ENCODE results near the gene PDZRN3. TPM values are rescaled to one million over a fixed set of nuclear protein-coding genes. Genes with fewer than 3 reads are reported as not detected.

PDZRN3 gene
- total RNA-seq, 1 experiment from 2014 or later = 5.9 TPM

DNA sequence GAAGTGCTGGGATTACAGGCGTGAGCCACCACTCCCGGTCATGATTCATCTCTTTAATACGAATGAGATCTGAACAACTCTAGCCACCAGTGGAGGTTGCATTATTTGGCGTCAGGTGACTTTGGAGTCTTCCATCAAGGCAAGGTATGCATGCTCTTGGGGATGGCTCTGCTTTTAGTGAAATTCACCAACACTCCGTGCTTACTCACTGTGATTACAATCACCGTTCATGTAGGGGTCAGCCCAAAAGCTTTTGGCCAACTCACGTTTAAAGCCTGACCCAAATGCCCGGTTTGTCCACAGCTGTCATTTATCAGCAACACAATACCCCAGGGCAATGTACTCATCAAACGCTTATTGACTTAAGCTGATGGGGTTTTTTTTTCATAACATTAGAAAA lies 155.4 kb downstream of the PDZRN3 start:
- Histone ChIP-seq H2AK5ac (ENCODE audit: insufficient read length, low read length) (no peak overlapping the region), H3K9ac (ENCODE audit: extremely low read depth, insufficient read length, low read length) (no peak overlapping the region), H3K23me2 (ENCODE audit: insufficient read length, low read depth, low read length, poor library complexity, severe bottlenecking) (no peaks in the 10 kb centered on the region), H4K91ac (ENCODE audit: insufficient read length, low read depth, low read length) (no peak overlapping the region), H3K18ac (ENCODE audit: insufficient read length, low read depth, low read length) (no peak overlapping the region), H2BK12ac (ENCODE audit: insufficient read length, low read depth, low read length) (no peak overlapping the region), H3K9me3 (ENCODE audit: control insufficient read depth, low read depth, low read length) (no peaks in the 10 kb centered on the region), H3K4ac (ENCODE audit: low read depth, low read length) (no peak overlapping the region), H2BK5ac (ENCODE audit: insufficient read length, low read length) (no peak overlapping the region), H2BK120ac (ENCODE audit: low read depth, low read length, poor library complexity, severe bottlenecking) (no peak overlapping the region), H3K4me1 (ENCODE audit: insufficient read depth, low read length) (no peaks in the 10 kb centered on the region; the same call in none of the 2 replicates), H3K23ac (ENCODE audit: insufficient read length, low read depth, low read length) (no peak overlapping the region), H4K5ac (ENCODE audit: insufficient read length, low read depth, low read length) (no peak overlapping the region), H4K8ac (replicated peaks; ENCODE audit: insufficient read length, low read depth, low read length) (no peak overlapping the region), H3K27me3 (ENCODE audit: insufficient read depth, low read length) (no peaks in the 10 kb centered on the region), H4K20me1 (ENCODE audit: control insufficient read depth, insufficient read depth, insufficient read length) (no peaks in the 10 kb centered on the region), H3K56ac (ENCODE audit: insufficient read length, low read depth, low read length) (no peak overlapping the region), H2BK20ac (ENCODE audit: low read depth, low read length, poor library complexity, severe bottlenecking) (no peak overlapping the region), H2AFZ (ENCODE audit: low read length) (no peak overlapping the region), H3T11ph (ENCODE audit: low read length) (no peak overlapping the region), H3K14ac (ENCODE audit: insufficient read depth, low read length) (no peak overlapping the region), H3K27ac (ENCODE audit: insufficient read length, low read depth, low read length) (no peak overlapping the region), H3K4me2 (ENCODE audit: insufficient read depth, insufficient read length, low read length) (no peak overlapping the region), H3K79me1 (ENCODE audit: insufficient read depth, low read depth, low read length, poor library complexity, severe bottlenecking) (no peaks in the 10 kb centered on the region), H2BK15ac (ENCODE audit: low read depth, low read length) (no peak overlapping the region), H3K79me2 (ENCODE audit: insufficient read depth, low read length) (no peaks in the 10 kb centered on the region)
- Mint-ChIP-seq H3K4me1 (peaks cover 16 to 17% of the 10 kb centered on the region in 2 experiments), H3K4me3 (no peak overlapping the region), H3K9me3 (no peaks in the 10 kb centered on the region), H3K27me3 (ENCODE audit: low read depth) (no peaks in the 10 kb centered on the region), H3K36me3 (ENCODE audit: insufficient read depth in 1 of 3, low read depth in 3 of 3) (no peaks in the 10 kb centered on the region), H3K27ac (no peak overlapping the region)
- TF ChIP-seq, protein P1, sequence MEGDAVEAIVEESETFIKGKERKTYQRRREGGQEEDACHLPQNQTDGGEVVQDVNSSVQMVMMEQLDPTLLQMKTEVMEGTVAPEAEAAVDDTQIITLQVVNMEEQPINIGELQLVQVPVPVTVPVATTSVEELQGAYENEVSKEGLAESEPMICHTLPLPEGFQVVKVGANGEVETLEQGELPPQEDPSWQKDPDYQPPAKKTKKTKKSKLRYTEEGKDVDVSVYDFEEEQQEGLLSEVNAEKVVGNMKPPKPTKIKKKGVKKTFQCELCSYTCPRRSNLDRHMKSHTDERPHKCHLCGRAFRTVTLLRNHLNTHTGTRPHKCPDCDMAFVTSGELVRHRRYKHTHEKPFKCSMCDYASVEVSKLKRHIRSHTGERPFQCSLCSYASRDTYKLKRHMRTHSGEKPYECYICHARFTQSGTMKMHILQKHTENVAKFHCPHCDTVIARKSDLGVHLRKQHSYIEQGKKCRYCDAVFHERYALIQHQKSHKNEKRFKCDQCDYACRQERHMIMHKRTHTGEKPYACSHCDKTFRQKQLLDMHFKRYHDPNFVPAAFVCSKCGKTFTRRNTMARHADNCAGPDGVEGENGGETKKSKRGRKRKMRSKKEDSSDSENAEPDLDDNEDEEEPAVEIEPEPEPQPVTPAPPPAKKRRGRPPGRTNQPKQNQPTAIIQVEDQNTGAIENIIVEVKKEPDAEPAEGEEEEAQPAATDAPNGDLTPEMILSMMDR (conservative IDR thresholded peaks at IDR 0.05) = no peak
- no peak for DNase-seq
- WGBS (ENCODE audit: extremely low coverage, insufficient read length, low lambda C conversion rate) = no CpG with 5 or more reads among the region's 9 CpGs

Measured in H9 (cell line).